DMS114 treated with DMSO at 0.1 percent for 48 hours (cell line): ENCODE data around the gene SLC22A14.
A peak's percentile ranks its signal among the peaks of the same experiment; 100 is the strongest.

Source experiments
- DNase-seq: peaks from one replicate; lab custom pipeline; 2025; ENCODE audit not compliant: unreplicated experiment; lab: John Stamatoyannopoulos, UW

The SLC22A14 gene

DNA sequence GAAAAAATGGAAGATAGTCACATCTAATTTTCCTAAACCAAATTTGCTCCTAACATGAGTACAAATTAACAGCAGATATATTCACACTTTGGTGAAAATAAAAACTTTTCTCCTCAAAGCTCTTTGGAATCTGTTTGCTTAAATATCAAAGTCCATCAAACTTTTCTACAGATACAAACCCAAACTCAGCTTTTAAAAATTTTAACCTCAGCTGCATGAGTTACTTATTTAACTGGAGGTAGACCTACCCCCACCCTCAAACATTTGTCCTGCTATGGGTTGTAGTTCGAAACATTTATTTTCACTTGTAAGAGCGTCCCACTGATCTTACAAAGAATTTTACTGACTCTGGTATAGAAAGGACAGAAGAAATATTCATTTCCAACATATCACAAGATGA lies 55.6 kb downstream of the SLC22A14 start:
- DNase-seq: no peak

DNA sequence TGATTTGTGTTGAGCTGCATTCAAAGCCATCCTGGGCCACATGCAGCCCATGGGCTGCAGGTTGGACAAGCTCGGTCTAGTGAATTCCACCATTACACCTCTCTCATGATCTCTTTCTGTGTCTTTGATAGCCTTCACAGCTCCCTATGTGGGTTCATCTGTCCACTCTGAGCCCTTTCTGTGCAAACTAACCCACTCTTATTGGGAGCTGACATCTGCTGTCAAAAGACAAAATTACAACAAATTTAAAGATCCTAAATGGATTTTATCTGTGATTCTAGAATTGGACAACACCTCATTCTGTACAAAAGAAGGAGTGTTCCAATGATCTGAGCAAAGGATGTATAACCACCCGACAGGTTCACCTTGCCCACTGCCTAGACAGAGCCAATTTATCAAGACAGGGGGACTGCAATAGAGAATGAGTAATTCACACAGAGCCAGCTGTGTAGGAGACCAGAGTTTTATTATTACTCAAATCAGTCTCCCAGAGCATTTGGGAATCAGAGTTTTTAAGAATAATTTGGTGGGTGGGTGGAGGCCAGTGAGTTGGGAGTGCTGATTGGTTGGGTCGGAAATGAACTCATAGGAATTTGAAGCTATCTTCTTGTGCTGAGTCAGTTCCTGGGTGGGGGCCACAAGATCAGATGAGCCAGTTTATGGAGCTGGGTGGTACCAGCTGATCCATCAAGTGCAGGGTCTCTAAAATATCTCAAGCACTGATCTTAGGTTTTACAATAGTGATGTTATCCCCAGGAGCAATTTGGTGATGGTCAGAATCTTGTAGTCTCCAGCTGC lies 61.9 kb downstream of the SLC22A14 start:
- DNase-seq: no peak

DNA sequence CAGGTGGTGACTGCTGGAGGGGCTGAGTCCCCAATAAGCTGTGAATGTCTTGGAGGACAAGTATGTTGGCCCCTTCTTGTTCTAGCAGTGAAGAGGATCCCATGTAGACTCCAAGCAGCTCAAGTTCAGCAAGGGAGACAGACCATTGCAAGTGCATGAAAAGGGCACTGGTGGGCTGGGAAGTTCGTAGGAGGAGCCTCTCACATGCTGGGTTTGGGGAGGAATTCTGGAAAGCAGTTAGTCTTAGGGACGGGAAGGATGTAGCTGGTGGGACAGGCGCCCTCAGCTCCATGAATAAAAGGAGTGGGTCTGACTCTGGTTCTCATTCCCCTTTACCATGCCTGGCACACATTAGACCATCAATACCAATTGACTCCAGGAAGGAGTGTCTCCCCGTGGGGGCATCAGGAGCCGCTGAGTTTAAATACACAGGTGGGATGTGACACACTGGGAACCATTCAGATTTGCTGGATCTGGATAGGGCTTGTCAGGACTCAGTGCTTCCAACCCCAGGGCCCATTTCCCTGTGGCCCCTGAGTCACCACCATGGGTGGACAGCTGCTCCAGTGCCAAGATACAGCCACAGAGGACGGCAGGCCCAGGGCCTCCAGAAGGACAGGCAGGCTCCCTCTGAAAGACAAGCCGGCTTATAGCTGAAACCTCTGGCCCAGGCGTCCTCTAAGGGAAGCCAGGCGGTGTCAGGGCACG lies 63.9 kb downstream of the SLC22A14 start:
- DNase-seq: no peak

DNA sequence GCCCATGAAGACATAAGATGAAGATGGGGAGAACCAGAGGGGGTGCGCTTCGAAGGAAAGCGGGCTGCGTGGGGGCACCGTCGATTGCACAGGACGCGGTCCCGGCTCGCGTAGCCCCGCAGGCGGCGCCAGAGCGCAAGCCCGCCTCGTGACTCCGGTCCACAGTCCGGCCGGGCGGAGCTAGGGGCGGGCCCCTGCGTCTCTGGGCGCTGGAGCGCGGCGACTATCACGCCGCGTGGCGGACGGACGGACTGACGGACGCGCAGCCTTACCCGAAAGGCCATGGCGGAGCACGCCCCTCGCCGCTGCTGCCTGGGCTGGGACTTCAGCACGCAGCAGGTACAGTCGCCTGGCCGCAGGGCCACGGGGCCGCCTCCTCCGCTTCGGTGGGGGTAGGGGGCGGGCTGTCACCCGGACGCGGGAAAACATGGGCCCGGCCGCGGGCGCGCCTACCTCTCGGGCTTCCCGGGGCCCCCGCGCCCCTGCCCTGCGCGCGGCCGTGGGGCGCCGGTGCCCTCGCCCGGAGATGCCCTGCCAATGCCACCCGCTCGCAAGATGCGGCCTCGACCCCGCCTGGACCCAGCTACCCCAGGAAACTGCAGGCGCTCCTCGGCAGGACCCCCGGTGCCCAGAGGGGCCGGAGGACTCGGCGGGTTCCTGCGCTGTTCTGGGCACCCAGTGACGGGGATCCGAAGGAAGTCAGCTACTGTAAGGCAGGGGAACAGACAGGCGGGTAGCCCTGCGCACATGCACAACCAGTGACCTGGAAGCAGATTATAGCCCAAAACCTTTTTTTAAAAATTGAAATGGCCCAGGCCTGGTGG lies 64.7 kb downstream of the SLC22A14 start, which contains the start of gene XYLB:
TSS of gene XYLB (plus strand) at position 199 of the 824 bp plus-strand sequence. CDS start at position 283, 84 bp downstream.
- peak; percentile 44 for DNase-seq

DNA sequence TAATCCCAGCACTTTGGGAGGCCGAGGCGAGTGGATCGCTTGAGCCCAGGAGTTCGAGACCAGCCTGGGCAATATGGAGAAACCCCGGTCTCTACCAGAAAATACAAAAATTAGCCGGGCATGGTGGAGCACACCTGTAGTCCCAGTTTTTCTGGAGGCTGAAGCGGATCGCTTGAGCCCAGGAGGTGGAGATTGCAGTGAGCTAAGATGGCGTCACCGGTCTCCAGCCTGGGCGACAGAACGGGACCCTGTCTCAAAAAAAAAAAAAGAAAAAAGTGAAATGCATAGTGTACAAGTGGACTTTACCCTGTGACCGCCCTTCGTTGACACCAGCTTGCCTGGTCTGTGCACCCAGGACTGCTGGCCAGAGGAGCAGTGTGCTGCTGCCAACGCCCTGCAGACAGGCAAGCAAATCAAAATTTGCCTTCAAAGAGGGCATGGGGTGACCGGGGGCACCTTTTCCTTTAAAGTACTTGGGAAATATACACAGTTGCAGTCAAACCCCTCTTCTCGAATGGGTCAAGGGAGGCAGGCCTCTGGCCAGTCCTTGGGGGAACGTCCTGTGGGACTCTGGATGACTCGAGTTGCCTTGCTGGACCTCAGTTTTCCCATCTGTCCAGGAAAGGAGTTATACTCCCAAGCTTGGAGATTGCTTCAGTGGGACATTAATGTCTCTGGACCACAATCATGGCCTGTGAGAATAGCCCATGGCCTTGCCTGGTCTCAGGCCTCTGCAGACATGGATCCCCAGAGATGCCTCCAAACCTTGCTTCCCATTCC lies 65.5 kb downstream of the SLC22A14 start:
- DNase-seq: no peak

DNA sequence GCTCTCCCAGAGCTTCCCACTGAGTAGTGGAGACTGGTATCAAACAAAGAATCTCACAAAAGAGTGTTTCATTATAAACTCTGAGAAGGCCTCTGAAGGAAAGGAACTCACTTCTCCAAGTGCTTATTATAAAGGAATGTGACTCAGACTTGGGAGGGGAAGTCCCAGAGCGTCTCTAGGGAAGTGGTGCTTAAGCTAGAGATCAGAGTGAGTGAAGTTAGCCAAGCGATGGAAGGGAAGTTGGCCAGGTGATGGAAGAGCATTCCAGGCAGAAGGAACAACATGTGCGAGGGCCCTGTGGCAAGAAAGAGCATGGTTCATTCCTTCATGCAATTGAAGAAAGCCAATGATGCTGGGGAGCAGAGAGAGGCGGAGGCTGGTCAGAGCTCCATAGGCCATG lies 66.8 kb downstream of the SLC22A14 start:
- DNase-seq: no peak

DNA sequence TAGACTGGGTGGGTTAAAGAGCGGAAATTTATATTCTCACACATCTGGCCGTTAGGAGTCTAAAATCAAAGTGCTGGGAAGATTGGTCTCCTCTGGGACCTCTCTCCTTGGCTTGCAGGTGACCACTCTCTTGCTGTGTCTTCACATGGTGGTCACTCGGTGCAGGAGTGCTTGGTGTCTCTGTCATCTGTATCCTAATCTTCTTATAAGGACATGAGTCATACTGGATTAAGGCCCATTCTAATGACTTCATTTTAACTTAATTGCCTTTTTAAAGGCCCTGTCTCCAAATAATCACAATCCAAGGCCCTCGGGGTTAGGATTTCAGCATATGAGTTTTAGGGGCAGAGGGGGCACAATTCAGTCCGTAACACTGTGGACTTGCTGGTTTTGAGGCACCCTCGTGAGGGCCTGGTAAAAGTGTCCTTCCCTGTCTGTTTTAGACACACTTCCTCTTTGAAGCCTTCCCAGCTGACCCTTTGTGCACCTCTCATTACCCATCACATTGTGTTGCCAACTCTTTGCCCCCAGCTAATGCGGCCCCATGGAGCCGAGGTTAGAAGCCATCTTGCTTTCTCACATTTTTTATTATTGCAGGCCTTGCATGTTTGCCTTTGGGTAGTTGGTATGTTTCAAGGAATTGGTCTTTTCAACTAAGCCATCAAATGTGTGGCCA lies 67.7 kb downstream of the SLC22A14 start:
- no peak for DNase-seq

DNA sequence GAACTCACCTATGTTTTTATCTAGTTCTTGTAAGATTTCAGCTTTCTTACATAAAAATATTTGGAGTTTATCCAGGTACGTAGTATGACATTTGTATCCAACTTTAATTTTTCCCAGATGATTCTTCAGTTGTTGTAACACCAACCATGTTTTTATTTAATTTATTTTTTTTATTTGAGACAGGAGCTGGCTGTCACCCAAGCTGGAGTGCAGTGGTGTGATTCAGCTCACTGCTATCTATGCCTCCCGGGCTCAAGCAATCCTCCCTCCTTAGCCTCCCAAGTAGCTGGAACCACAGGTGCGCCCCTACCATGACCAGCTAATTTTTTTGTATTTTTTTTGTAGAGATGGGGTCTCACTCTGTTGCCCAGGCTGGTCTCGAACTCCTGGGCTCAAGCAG lies 71.1 kb downstream of the SLC22A14 start:
- no peak for DNase-seq

DNA sequence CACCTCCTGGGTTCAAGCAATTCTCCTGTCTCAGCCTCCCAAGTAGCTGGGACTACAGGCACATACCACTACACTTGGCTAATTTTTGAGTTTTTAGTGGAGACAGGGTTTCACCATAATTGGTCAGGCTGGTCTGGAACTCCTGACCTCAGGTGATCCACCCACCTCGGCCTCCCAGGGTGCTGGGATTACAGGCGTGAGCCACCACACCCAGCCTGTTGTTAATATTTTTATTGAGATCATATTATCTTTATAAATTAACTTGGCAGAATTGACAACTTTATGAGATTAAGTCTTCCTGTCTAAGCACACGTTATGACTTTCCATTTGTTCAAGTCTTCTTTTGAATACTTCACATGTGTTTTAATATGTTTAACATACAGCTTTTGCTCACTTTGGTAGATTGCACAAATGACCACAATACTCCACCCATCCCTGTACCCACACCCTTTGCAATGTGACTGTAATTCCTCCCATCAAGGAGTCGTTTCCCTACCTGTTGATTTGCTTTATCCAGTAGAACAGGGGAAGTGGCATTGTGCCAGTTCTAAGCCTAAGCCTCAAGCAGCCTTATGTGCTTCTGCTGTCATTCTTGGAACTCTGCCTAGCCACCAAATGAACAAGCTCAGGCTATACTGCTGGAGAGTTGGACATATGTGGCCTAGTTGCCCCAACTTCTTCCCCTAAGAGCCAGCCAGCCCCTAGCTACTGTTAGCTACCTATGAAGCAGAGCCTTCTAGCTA lies 72.7 kb downstream of the SLC22A14 start:
- no peak for DNase-seq

DNA sequence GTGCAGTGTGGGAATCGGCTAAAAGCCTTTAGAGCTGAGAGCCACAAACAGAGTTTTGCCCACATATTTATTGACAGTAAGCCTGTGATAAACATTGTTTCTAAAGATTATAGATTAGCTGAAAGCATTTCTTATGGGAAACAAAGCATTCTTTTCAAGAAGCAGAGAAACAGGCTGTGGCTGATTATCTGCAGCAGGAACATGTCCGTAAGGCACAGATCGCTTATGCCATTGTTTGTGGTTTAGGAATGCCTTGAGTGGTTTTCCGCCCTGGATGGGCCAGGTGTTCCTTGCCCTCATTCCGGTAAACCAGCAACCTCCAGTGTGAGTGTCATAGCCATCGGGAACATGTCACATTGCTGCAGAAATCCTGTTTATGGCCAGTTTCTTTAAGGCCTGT lies 76.9 kb downstream of the SLC22A14 start:
- no peak for DNase-seq

DNA sequence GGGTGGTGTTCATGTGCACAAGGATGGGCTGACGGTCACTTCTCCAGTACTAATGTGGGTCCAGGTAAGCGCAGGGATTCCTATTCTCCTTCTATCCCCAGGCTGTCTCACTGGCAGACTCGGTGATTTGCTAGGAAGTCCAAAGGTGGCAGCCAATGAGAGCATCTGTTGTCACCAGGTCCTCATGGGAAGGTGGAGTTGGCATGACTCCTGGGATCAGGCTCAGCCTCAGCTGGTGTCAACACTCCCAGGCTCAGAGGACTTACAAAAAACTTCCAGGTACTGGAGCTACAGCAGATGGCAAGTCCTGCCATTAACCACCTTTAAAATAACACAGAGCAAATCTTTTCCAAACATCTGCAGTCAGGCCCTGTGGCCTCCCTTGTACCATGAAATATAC lies 78.3 kb downstream of the SLC22A14 start:
- no peak for DNase-seq

DNA sequence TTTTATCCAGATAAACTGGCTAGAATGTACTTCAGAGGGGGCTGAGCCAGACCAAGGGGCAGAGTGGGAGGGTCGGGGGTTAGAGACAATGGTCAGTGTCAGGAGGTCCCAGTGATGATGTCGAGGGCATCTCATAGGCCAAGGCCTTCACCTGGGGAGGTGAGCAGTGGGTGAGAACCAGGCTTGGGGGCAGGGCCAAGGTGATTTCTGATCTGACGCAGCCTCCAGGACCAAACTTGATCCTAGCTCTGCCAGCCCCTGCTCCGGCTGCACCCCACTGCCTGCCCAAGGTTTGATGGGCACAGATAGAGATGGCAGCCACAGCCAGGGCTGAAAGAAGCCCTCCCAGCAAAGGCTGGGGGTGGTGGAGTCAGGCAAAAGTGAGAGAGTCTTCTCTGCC lies 79.4 kb downstream of the SLC22A14 start:
- DNase-seq: no peak

DNA sequence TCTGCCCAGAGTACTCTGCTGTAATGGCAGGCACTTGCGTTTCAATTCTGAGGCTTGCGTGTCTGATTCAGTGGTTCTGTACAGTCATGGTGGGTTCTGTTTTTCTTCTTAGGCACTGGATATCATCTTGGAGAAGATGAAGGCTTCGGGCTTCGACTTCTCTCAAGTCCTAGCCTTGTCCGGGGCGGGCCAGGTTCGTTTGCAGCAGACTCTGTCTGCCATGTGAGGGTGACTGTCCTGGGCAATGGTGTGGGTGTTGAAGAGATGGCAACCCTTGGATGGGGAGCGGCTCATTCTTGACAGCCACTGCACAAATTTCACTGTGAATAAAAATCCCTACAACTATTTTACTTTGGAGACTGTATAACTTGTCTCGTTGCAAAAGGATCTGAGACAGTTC lies 80.7 kb downstream of the SLC22A14 start:
- no peak for DNase-seq

DNA sequence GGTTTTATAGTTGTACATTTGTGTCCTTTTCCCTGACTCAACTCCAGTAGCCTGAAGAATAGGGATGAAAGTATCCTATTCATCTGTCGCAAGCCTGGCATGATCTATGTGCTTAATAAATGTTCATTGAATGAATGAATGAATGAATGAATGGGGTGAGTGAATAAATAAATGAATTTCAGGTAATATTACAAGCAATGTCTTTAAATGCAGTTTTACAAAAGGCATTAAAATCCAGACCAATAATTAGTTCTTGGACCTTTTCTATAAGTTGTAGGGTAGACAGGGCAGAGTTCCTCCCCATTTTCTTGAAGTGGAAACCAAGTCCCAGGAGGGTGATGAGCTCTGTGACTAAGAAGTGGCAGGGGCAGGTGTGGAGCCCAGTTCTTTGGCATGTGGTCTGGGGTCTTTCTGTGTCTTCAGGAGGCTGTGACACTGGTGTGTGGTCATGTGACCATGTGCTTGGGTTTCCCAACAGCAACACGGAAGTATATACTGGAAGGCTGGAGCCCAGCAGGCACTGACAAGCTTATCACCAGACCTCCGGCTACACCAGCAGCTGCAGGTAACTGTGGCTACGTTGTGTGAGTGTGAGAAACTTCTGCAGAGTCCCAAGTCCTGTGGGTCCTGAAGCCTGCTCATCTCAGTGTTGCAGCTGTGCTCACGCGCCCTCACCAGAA lies 82.8 kb downstream of the SLC22A14 start:
- DNase-seq: no peak

DNA sequence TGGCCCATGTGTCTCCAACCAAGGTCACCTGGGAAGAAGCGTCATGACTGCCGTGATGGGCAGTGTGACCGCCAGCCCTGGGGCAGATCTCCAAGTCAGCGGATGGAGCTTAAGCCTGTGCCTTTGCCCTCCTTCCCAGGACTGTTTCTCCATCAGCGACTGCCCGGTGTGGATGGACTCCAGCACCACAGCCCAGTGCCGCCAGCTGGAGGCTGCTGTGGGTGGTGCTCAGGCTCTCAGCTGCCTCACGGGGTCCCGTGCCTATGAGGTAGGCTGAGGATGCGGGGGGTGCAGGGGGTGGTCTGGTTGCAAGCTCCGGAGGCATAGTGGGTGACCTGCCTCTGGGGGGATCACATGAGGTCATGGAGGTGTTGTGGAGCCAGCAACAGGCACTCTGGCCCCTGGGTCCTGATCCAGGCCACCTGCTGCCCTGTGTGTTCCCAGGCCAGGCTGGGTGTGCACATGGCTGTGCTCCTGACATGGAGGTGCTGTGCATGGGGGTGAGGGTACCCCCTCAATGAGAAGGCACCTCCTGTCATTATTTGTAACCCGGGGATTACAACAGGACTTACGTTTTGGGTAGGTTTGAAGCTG lies 83.5 kb downstream of the SLC22A14 start:
- no peak for DNase-seq

DNA sequence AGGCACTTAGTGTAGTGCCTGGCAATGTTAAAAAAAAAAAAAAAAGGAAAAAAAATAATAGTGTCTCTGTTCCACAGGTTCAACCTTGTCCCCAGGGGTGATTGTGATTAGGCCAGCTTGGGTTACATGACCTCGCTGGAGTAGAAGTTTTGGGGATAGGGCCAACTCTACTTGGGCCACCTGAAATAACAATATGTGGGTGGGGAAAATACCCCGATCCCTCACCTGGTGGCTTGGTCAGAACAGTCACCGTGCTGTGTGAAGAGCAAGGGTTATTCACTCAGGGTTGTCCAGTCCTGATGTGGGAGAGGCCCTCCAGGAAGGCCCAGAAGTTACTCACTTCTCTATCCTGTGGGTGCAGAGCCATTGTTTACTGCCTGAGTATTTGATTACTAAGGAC lies 84.0 kb downstream of the SLC22A14 start:
- DNase-seq: no peak

DNA sequence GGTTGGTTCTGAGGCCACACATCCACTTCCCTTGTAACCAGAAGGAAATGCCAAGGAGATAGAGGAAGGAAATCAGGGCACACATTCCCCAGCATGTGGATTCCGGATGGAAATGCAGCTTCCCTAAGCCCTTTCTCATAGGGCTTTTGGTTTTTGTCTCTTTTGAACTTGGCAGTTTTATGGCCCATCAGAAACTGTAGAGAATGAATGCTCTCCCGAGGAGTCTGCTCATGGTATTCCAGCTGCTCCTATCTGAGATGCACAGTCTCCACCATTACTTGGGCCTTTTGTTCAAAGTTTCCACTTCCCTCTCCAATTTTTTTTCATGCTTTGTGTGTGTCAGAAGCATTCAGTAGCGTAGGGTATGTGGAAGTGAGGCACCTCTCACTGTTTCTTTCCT lies 85.7 kb downstream of the SLC22A14 start:
- no peak for DNase-seq
